Thyroid gland (tissue), 4 donors: ENCODE data around the gene KIAA1549.

ENCODE experiments used
- POLR2A ChIP-seq, 2 donors: fragments of 450-650 bp; IDR thresholded peaks; one replicate each; pipeline ENCODE4 v1.6.1; 2017; ENCODE audit warnings: antibody characterized with exemption in 2 of 2, mild to moderate bottlenecking in 2 of 2, moderate library complexity in 1 of 2
- TF ChIP-seq, protein P1 (sequence below), 6 experiments: fragments of 200-600 bp in 3 of 6; fragments of 450-650 bp in 3 of 6; sonication (generic) in 3 of 6; IDR thresholded peaks; one replicate each; pipeline ENCODE4 v1.5.1; 2016 to 2019; ENCODE audit warnings: antibody characterized with exemption in 6 of 6, mild to moderate bottlenecking in 2 of 6, inconsistent platforms in 1 of 6, moderate library complexity in 1 of 6

DNA sequence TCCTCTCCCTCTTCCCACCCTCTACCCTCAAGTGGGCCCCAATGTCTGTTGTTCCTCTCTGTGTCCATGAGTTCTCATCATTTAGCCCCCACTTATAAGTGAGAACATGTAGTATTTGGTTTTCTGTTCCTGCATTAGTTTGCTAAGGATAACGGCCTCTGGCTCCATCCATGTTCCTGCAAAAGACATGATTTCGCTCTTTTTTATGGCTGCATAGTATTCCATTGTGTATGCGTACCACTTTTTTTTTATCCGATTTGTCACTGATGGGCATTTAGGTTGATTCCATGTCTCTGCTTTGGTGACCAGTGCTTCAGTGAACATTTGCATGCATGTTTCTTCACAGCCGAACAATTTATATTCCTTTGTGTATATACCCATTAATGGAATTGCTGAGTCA is 131.5 kb downstream of the KIAA1549 start:
- TF ChIP-seq, protein P1, sequence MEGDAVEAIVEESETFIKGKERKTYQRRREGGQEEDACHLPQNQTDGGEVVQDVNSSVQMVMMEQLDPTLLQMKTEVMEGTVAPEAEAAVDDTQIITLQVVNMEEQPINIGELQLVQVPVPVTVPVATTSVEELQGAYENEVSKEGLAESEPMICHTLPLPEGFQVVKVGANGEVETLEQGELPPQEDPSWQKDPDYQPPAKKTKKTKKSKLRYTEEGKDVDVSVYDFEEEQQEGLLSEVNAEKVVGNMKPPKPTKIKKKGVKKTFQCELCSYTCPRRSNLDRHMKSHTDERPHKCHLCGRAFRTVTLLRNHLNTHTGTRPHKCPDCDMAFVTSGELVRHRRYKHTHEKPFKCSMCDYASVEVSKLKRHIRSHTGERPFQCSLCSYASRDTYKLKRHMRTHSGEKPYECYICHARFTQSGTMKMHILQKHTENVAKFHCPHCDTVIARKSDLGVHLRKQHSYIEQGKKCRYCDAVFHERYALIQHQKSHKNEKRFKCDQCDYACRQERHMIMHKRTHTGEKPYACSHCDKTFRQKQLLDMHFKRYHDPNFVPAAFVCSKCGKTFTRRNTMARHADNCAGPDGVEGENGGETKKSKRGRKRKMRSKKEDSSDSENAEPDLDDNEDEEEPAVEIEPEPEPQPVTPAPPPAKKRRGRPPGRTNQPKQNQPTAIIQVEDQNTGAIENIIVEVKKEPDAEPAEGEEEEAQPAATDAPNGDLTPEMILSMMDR (IDR thresholded peaks at IDR 0.05), result no peak
- no peak for TF ChIP-seq POLR2A (IDR thresholded peaks at IDR 0.05)
